Prostate gland (tissue), 2 donors: ENCODE results near the gene TGFB1.

ENCODE experiments used
- CTCF ChIP-seq, 4 experiments: fragments of 200-600 bp in 2 of 4; fragments of 450-650 bp in 2 of 4; sonication (generic) in 2 of 4; IDR thresholded peaks; 1 replicate in 3 of 4; 2 replicates in 1 of 4; pipeline ENCODE4 v1.5.1; 2016 to 2019; ENCODE audit warnings: antibody characterized with exemption in 4 of 4, mild to moderate bottlenecking in 2 of 4, moderate library complexity in 2 of 4
- POLR2A ChIP-seq: fragments of 450-650 bp; IDR thresholded peaks from one replicate; pipeline ENCODE4 v1.6.1; 2016; ENCODE audit warnings: antibody characterized with exemption, mild to moderate bottlenecking

GRCh38 chr19:41366089-41366488 lies 12.4 kb upstream of the TGFB1 start:
- TF ChIP-seq CTCF (IDR thresholded peaks at IDR 0.05) (no peak), POLR2A (no peak)
